T-helper 17 cell (primary cell): ENCODE data around the gene NAT10. TPM values are rescaled to one million over a fixed set of nuclear protein-coding genes. Genes with fewer than 3 reads are reported as not detected.

ENCODE experiments used
- ATAC-seq: fragments of 150-1000 bp; cut with Tn5 transposase; 2 replicates; pipeline ENCODE4 v1.10.0; 2021; ENCODE audit warnings: mild to moderate bottlenecking, moderate library complexity
- DNase-seq, 3 donors: peaks; one replicate each; pipeline versions ENCODE4 v3.0.0 to v3.0.0-alpha.2; 2020 to 2021
- H3K9me3 ChIP-seq: one replicate; pipeline ENCODE4 v1.7.0; 2013; ENCODE audit warnings: low read length, mild to moderate bottlenecking; ENCODE audit not compliant: control insufficient read depth, poor library complexity, severe bottlenecking
- H3K27ac Mint-ChIP-seq: one replicate; pipeline ENCODE4 v1.8.0; 2022; ENCODE audit warnings: mild to moderate bottlenecking, moderate library complexity, mixed read lengths
- H3K27me3 Mint-ChIP-seq: one replicate; pipeline ENCODE4 v1.8.0; 2022; ENCODE audit warnings: mixed read lengths
- H3K36me3 Mint-ChIP-seq: one replicate; pipeline ENCODE4 v1.8.0; 2022; ENCODE audit warnings: low read depth, mixed read lengths
- H3K4me1 Mint-ChIP-seq: one replicate; pipeline ENCODE4 v1.8.0; 2022; ENCODE audit warnings: mild to moderate bottlenecking, mixed read lengths
- H3K4me3 Mint-ChIP-seq: one replicate; pipeline ENCODE4 v1.8.0; 2022; ENCODE audit warnings: mild to moderate bottlenecking, moderate library complexity, mixed read lengths
- total RNA-seq, 4 donors: library from RNA in 2 of 4; stranded (reverse) in 2 of 4; gene quantifications; one replicate each; pipeline ENCODE4 v1.2.3 and lab custom pipeline; 2022 to 2026

NAT10 gene
- total RNA-seq, 2 donors from 2014 or later, result 53.0 to 59.1 TPM

GRCh38 chr11:34182921-34183685 lies 77.7 kb downstream of the NAT10 start:
- no peak for ATAC-seq
- Mint-ChIP-seq H3K27ac (no peak overlapping the region), H3K4me1 (peaks cover 4% of the 10 kb centered on the region)

GRCh38 chr11:34183848-34184391 lies 78.5 kb downstream of the NAT10 start:
- peaks cover 6% of the 10 kb centered on the region for H3K27me3 Mint-ChIP-seq
- no peak overlapping the region for H3K27ac Mint-ChIP-seq
- DNase-seq (no peak), ATAC-seq (no peak)
- no peaks in the 10 kb centered on the region for H3K36me3 Mint-ChIP-seq
- H3K9me3 ChIP-seq, result no peaks in the 10 kb centered on the region
- H3K4me3 Mint-ChIP-seq, result no peak overlapping the region
- H3K4me1 Mint-ChIP-seq, result peaks cover 4% of the 10 kb centered on the region

More at GRCh38 chr11:34182921-34183685, 77.7 kb downstream of the NAT10 start:
- no peaks in the 10 kb centered on the region for H3K36me3 Mint-ChIP-seq
- no peaks in the 10 kb centered on the region for H3K9me3 ChIP-seq
- DNase-seq, result no peak
- peaks cover 3% of the 10 kb centered on the region for H3K27me3 Mint-ChIP-seq
- H3K4me3 Mint-ChIP-seq, result no peak overlapping the region

GRCh38 chr11:34184505-34185015 lies 79.1 kb downstream of the NAT10 start:
- Mint-ChIP-seq H3K36me3 (no peaks in the 10 kb centered on the region), H3K27ac (no peak overlapping the region), H3K4me1 (peaks cover 4% of the 10 kb centered on the region), H3K4me3 (no peak overlapping the region), H3K27me3 (peaks cover 6% of the 10 kb centered on the region)
- no peak for ATAC-seq
- DNase-seq, result no peak
- no peaks in the 10 kb centered on the region for H3K9me3 ChIP-seq

- peaks cover 6% of the 10 kb centered on the region for H3K27me3 Mint-ChIP-seq
- H3K4me1 Mint-ChIP-seq, result peaks cover 4% of the 10 kb centered on the region
- ATAC-seq (no peak), DNase-seq (no peak)
- H3K9me3 ChIP-seq, result no peaks in the 10 kb centered on the region
- no peak overlapping the region for H3K4me3 Mint-ChIP-seq
- H3K36me3 Mint-ChIP-seq, result no peaks in the 10 kb centered on the region
- no peak overlapping the region for H3K27ac Mint-ChIP-seq
Measured at GRCh38 chr11:34185926-34186841, 80.8 kb downstream of the NAT10 start.

GRCh38 chr11:34188181-34188580 lies 82.8 kb downstream of the NAT10 start:
- Mint-ChIP-seq H3K36me3 (no peaks in the 10 kb centered on the region), H3K27ac (no peak overlapping the region), H3K4me3 (no peak overlapping the region), H3K27me3 (peaks cover 12% of the 10 kb centered on the region), H3K4me1 (peaks cover 6% of the 10 kb centered on the region)
- H3K9me3 ChIP-seq, result no peaks in the 10 kb centered on the region
- DNase-seq (no peak), ATAC-seq (no peak)

GRCh38 chr11:34189191-34189590 lies 83.8 kb downstream of the NAT10 start:
- Mint-ChIP-seq H3K27ac (peak overlapping the region; percentile 69), H3K36me3 (no peaks in the 10 kb centered on the region), H3K4me3 (no peak overlapping the region), H3K27me3 (peaks cover 17% of the 10 kb centered on the region), H3K4me1 (peaks cover 6% of the 10 kb centered on the region)
- no peaks in the 10 kb centered on the region for H3K9me3 ChIP-seq
- no peak for ATAC-seq
- DNase-seq, result no peak

GRCh38 chr11:34190192-34191139 lies 85.0 kb downstream of the NAT10 start:
- ATAC-seq (no peak), DNase-seq (no peak)
- H3K27me3 Mint-ChIP-seq, result peaks cover 17% of the 10 kb centered on the region
- no peak overlapping the region for H3K4me3 Mint-ChIP-seq
- peaks cover 2% of the 10 kb centered on the region for H3K4me1 Mint-ChIP-seq
- H3K27ac Mint-ChIP-seq, result peak overlapping the region; percentile 69
- no peaks in the 10 kb centered on the region for H3K9me3 ChIP-seq
- H3K36me3 Mint-ChIP-seq, result no peaks in the 10 kb centered on the region

- H3K9me3 ChIP-seq, result no peaks in the 10 kb centered on the region
- peaks cover 2% of the 10 kb centered on the region for H3K4me1 Mint-ChIP-seq
- H3K36me3 Mint-ChIP-seq, result no peaks in the 10 kb centered on the region
- H3K27ac Mint-ChIP-seq, result no peak overlapping the region
- ATAC-seq (no peak), DNase-seq (no peak)
- peaks cover 17% of the 10 kb centered on the region for H3K27me3 Mint-ChIP-seq
- H3K4me3 Mint-ChIP-seq, result no peak overlapping the region
Measured at GRCh38 chr11:34191578-34191977, 86.1 kb downstream of the NAT10 start.

GRCh38 chr11:34192481-34193401 lies 87.3 kb downstream of the NAT10 start:
- H3K9me3 ChIP-seq, result no peaks in the 10 kb centered on the region
- no peaks in the 10 kb centered on the region for H3K36me3 Mint-ChIP-seq
- DNase-seq (no peak), ATAC-seq (no peak)
- no peak overlapping the region for H3K4me3 Mint-ChIP-seq
- H3K4me1 Mint-ChIP-seq, result peaks cover 2% of the 10 kb centered on the region
- peaks cover 17% of the 10 kb centered on the region for H3K27me3 Mint-ChIP-seq
- no peak overlapping the region for H3K27ac Mint-ChIP-seq

- H3K4me3 Mint-ChIP-seq, result no peak overlapping the region
- peaks cover 16% of the 10 kb centered on the region for H3K27me3 Mint-ChIP-seq
- H3K36me3 Mint-ChIP-seq, result no peaks in the 10 kb centered on the region
- no peaks in the 10 kb centered on the region for H3K9me3 ChIP-seq
- H3K4me1 Mint-ChIP-seq, result peaks cover 4% of the 10 kb centered on the region
- ATAC-seq, result no peak
- no peak for DNase-seq
- peak overlapping the region; percentile 65 for H3K27ac Mint-ChIP-seq
Measured at GRCh38 chr11:34194576-34195335, 89.3 kb downstream of the NAT10 start.
